OCI-LY1 (cell line): ENCODE results near the gene UBE2H.

Experiments
- H2AFZ ChIP-seq: fragments of 200-600 bp; sonication (generic), shearing (Covaris generic); 2 replicates; pipeline ENCODE4 v1.6.0; 2014; ENCODE audit warnings: antibody characterized with exemption, mild to moderate bottlenecking, low read length
- H3F3A ChIP-seq: fragments of 200-600 bp; sonication (generic), shearing (Covaris generic); 2 replicates; pipeline ENCODE4 v1.6.0; 2014; ENCODE audit warnings: mild to moderate bottlenecking, antibody characterized with exemption, low read length, moderate library complexity; ENCODE audit not compliant: insufficient read depth
- H3K27ac ChIP-seq: fragments of 200-600 bp; sonication (generic); 2 replicates; pipeline ENCODE4 v1.5.1; 2014; ENCODE audit warnings: low read length, mixed run types, mild to moderate bottlenecking, low read depth; ENCODE audit not compliant: poor library complexity, severe bottlenecking
- H3K27me3 ChIP-seq: fragments of 200-600 bp; sonication (generic); 2 replicates; pipeline ENCODE4 v1.6.0; 2014; ENCODE audit warnings: antibody characterized with exemption, mild to moderate bottlenecking, low read length, moderate library complexity; ENCODE audit not compliant: insufficient read depth
- H3K36me3 ChIP-seq: fragments of 200-600 bp; sonication (generic); 2 replicates; pipeline ENCODE4 v1.6.1; 2014; ENCODE audit warnings: mild to moderate bottlenecking, antibody characterized with exemption, low read length, moderate library complexity, mixed read lengths; ENCODE audit not compliant: insufficient read depth
- H3K4me1 ChIP-seq: fragments of 200-600 bp; sonication (generic); 2 replicates; pipeline ENCODE4 v1.5.1; 2014; ENCODE audit warnings: mild to moderate bottlenecking, low read length, moderate library complexity; ENCODE audit not compliant: insufficient read depth, severe bottlenecking
- H3K4me2 ChIP-seq: fragments of 200-600 bp; sonication (generic), shearing (Covaris generic); 2 replicates; pipeline ENCODE4 v1.6.1; 2014; ENCODE audit warnings: low read length
- H3K4me3 ChIP-seq: fragments of 200-600 bp; sonication (generic); 2 replicates; pipeline ENCODE4 v1.5.1; 2014; ENCODE audit warnings: low read length, low read depth, mild to moderate bottlenecking, mixed read lengths; ENCODE audit not compliant: poor library complexity, severe bottlenecking
- H3K79me2 ChIP-seq: fragments of 200-600 bp; shearing (Covaris generic); 2 replicates; pipeline ENCODE4 v1.6.1; 2016; ENCODE audit warnings: mixed run types, low read length, mixed read lengths; ENCODE audit not compliant: insufficient read depth
- H3K9ac ChIP-seq: fragments of 200-600 bp; sonication (generic), shearing (Covaris generic); 2 replicates; pipeline ENCODE4 v1.6.1; 2014; ENCODE audit warnings: mild to moderate bottlenecking, low read length, mixed read lengths
- H3K9me2 ChIP-seq: fragments of 200-600 bp; sonication (generic), shearing (Covaris generic); 2 replicates; pipeline ENCODE4 v1.6.1; 2014; ENCODE audit warnings: low read depth, mild to moderate bottlenecking, low read length, mixed read lengths
- H3K9me3 ChIP-seq: fragments of 200-600 bp; shearing (Covaris generic); 2 replicates; pipeline ENCODE4 v1.6.1; 2014; ENCODE audit warnings: low read length, mixed read lengths
- H4K20me1 ChIP-seq: fragments of 200-600 bp; sonication (generic), shearing (Covaris generic); 2 replicates; pipeline ENCODE4 v1.6.0; 2016; ENCODE audit warnings: mild to moderate bottlenecking, low read length; ENCODE audit not compliant: insufficient read depth
- CTCF ChIP-seq: fragments of 200-600 bp; sonication (generic), shearing (Covaris generic); IDR thresholded peaks from 2 replicates; pipeline ENCODE4 v1.5.1; 2017; ENCODE audit warnings: mild to moderate bottlenecking, antibody characterized with exemption, low read length, moderate library complexity, mixed read lengths
- EZH2 ChIP-seq: fragments of 200-600 bp; sonication (generic), shearing (Covaris generic); IDR thresholded peaks from 2 replicates; pipeline ENCODE4 v1.8.0; 2017; ENCODE audit warnings: borderline replicate concordance, mixed run types, mild to moderate bottlenecking, antibody characterized with exemption, low read length, moderate library complexity, mixed read lengths

Gene UBE2H

GRCh38 chr7:129903935-129904334, 48.8 kb downstream of the UBE2H start:
- H3K4me2 ChIP-seq = peak overlapping the region; percentile 34
- H3K79me2 ChIP-seq = peaks cover 61% of the 10 kb centered on the region

GRCh38 chr7:129902788-129903422, 49.9 kb downstream of the UBE2H start:
- Histone ChIP-seq H3K4me1 (peaks cover 59% of the 10 kb centered on the region), H3K27ac (no peak overlapping the region), H3K36me3 (peaks cover 79% of the 10 kb centered on the region), H3F3A (no peaks in the 10 kb centered on the region), H3K4me3 (no peak overlapping the region), H3K79me2 (peaks cover 61% of the 10 kb centered on the region), H3K9me2 (no peaks in the 10 kb centered on the region), H3K9me3 (peaks cover 13% of the 10 kb centered on the region; the same call in 1 of the 2 replicates), H4K20me1 (no peaks in the 10 kb centered on the region), H3K9ac (no peak overlapping the region), H3K27me3 (no peaks in the 10 kb centered on the region), H3K4me2 (no peak overlapping the region), H2AFZ (no peak overlapping the region)
- TF ChIP-seq CTCF (no peak), EZH2 (no peak)

More at GRCh38 chr7:129903935-129904334, 48.8 kb downstream of the UBE2H start:
- Histone ChIP-seq H3K4me1 (peaks cover 48% of the 10 kb centered on the region), H3K9me3 (peaks cover 14% of the 10 kb centered on the region; the same call in 1 of the 2 replicates), H3K9ac (no peak overlapping the region; the same call in 1 of the 2 replicates), H3K4me3 (no peak overlapping the region), H2AFZ (no peak overlapping the region), H3F3A (no peaks in the 10 kb centered on the region), H3K27me3 (no peaks in the 10 kb centered on the region), H3K36me3 (peaks cover 81% of the 10 kb centered on the region), H3K27ac (peak overlapping the region; percentile 23), H4K20me1 (no peaks in the 10 kb centered on the region), H3K9me2 (no peaks in the 10 kb centered on the region)
- TF ChIP-seq EZH2 (no peak), CTCF (no peak)

- Histone ChIP-seq H3K4me1 (peaks cover 68% of the 10 kb centered on the region), H3K4me2 (peak overlapping the region; percentile 34), H3K9ac (peak overlapping the region; percentile 9; the same call in 1 of the 2 replicates), H3K4me3 (no peak overlapping the region), H3K36me3 (peaks cover 81% of the 10 kb centered on the region), H3K9me3 (no peaks in the 10 kb centered on the region), H3F3A (no peaks in the 10 kb centered on the region), H3K27me3 (no peaks in the 10 kb centered on the region), H3K27ac (peak overlapping the region; percentile 44), H3K9me2 (no peaks in the 10 kb centered on the region), H3K79me2 (peaks cover 64% of the 10 kb centered on the region), H2AFZ (no peak overlapping the region), H4K20me1 (no peaks in the 10 kb centered on the region)
- no peak for TF ChIP-seq EZH2
- TF ChIP-seq CTCF = no peak
Measured at GRCh38 chr7:129898502-129899160, 54.1 kb downstream of the UBE2H start.
